B cell (primary cell): Measurements from ENCODE around the gene CLIP4. TPM values are rescaled to one million over a fixed set of nuclear protein-coding genes. Genes with fewer than 3 reads are reported as not detected.

Experiments
- ATAC-seq: fragments of 200-7000 bp; cut with Tn5 transposase; one replicate; pipeline ENCODE4 v1.10.0; 2021; ENCODE audit warnings: low read depth, mild to moderate bottlenecking, moderate number of reproducible peaks, moderate library complexity
- CTCF ChIA-PET: fragments of 350-600 bp; sonication (Branson Sonifier 250); formaldehyde crosslinking; loops from one replicate; lab custom pipeline; 2021; ENCODE audit warnings: antibody characterized with exemption, inconsistent platforms; lab: Charles Lee
- POLR2A ChIA-PET: fragments of 350-600 bp; sonication (Branson Sonifier 250); formaldehyde crosslinking; loops from one replicate; lab custom pipeline; 2021; ENCODE audit warnings: antibody characterized with exemption; lab: Charles Lee
- DNase-seq: peaks from one replicate; pipeline ENCODE4 v3.0.0; 2013
- H2AFZ ChIP-seq: 2 replicates; pipeline ENCODE4 v1.6.1; 2012; ENCODE audit warnings: mild to moderate bottlenecking, low read depth, low read length; ENCODE audit not compliant: insufficient read depth, poor library complexity, severe bottlenecking
- H3K27ac ChIP-seq, 2 donors: 1 replicate in 1 of 2; 2 replicates in 1 of 2; pipeline ENCODE4 v1.5.1; 2012 to 2013; ENCODE audit warnings: low read length in 2 of 2, mild to moderate bottlenecking in 2 of 2, moderate library complexity in 1 of 2
- H3K27me3 ChIP-seq, 4 experiments: fragments of 200-600 bp in 1 of 4; sonication (generic) in 1 of 4; replicated peaks in 1 of 4; 1 replicate in 2 of 4; 2 replicates in 2 of 4; pipeline versions ENCODE4 v1.6.1 to v1.7.0; 2013 to 2016; ENCODE audit warnings: low read length in 3 of 4, mild to moderate bottlenecking in 2 of 4, mixed read lengths in 1 of 4, moderate library complexity in 1 of 4; ENCODE audit not compliant: insufficient read depth in 4 of 4, control insufficient read depth in 3 of 4; ENCODE audit errors: control extremely low read depth in 1 of 4
- H3K36me3 ChIP-seq, 2 experiments: replicated peaks in 1 of 2; 1 replicate in 1 of 2; 2 replicates in 1 of 2; pipeline versions ENCODE4 v1.6.1 to v1.7.1; 2013; ENCODE audit warnings: low read length in 1 of 2; ENCODE audit not compliant: insufficient read depth in 2 of 2, control insufficient read depth in 1 of 2; ENCODE audit errors: control extremely low read depth in 1 of 2, extremely low read depth in 1 of 2
- H3K4me1 ChIP-seq, 2 donors: fragments of 200-600 bp in 1 of 2; sonication (generic) in 1 of 2; 1 replicate in 1 of 2; 2 replicates in 1 of 2; pipeline versions ENCODE4 v1.5.1 to v1.6.1; 2013 to 2017; ENCODE audit warnings: low read length in 2 of 2; ENCODE audit not compliant: control insufficient read depth in 2 of 2, insufficient read depth in 2 of 2
- H3K4me2 ChIP-seq: replicated peaks from 2 replicates; pipeline ENCODE3; 2012; ENCODE audit warnings: mild to moderate bottlenecking, low read depth, low read length; ENCODE audit not compliant: poor library complexity, severe bottlenecking
- H3K4me3 ChIP-seq, 5 experiments: fragments of 200-600 bp in 1 of 5; sonication (generic) in 1 of 5; 1 replicate in 3 of 5; 2 replicates in 2 of 5; pipeline versions ENCODE4 v1.5.1 to v1.7.0; 2011 to 2016; ENCODE audit warnings: low read length in 4 of 5, mild to moderate bottlenecking in 4 of 5, low read depth in 2 of 5, control low read depth in 1 of 5, moderate library complexity in 1 of 5; ENCODE audit not compliant: insufficient read depth in 1 of 5; ENCODE audit errors: control extremely low read depth in 1 of 5, extremely low read depth in 1 of 5
- H3K79me2 ChIP-seq: fragments of 200-600 bp; sonication (generic); one replicate; pipeline ENCODE4 v1.6.0; 2016; ENCODE audit warnings: low read length; ENCODE audit not compliant: control insufficient read depth, insufficient read depth
- H3K9ac ChIP-seq: fragments of 200-600 bp; sonication (generic); 2 replicates; pipeline ENCODE4 v1.6.1; 2017; ENCODE audit warnings: mild to moderate bottlenecking, low read length, moderate library complexity
- H3K9me3 ChIP-seq, 3 donors: one replicate each; pipeline versions ENCODE4 v1.6.1 to v1.7.1; 2013; ENCODE audit warnings: low read length in 2 of 3; ENCODE audit not compliant: control insufficient read depth in 2 of 3, insufficient read depth in 1 of 3; ENCODE audit errors: control extremely low read depth in 1 of 3
- H4K20me1 ChIP-seq: 2 replicates; pipeline ENCODE4 v1.6.0; 2012; ENCODE audit warnings: mild to moderate bottlenecking, low read length; ENCODE audit not compliant: insufficient read depth, control insufficient read depth, poor library complexity, severe bottlenecking
- H3K27ac Mint-ChIP-seq: one replicate; pipeline ENCODE4 v1.8.0; 2021; ENCODE audit warnings: mixed read lengths
- H3K27me3 Mint-ChIP-seq: one replicate; pipeline ENCODE4 v1.8.0; 2021; ENCODE audit warnings: mixed read lengths
- H3K4me1 Mint-ChIP-seq: one replicate; pipeline ENCODE4 v1.8.0; 2021; ENCODE audit warnings: mixed read lengths
- H3K4me3 Mint-ChIP-seq: one replicate; pipeline ENCODE4 v1.8.0; 2021; ENCODE audit warnings: mixed read lengths
- H3K9me3 Mint-ChIP-seq: one replicate; pipeline ENCODE4 v1.8.0; 2022; ENCODE audit warnings: mixed read lengths; ENCODE audit not compliant: insufficient read depth
- CTCF ChIP-seq: fragments of 200-600 bp; IDR thresholded peaks from one replicate; pipeline ENCODE4 v1.8.0; 2022; ENCODE audit warnings: antibody characterized with exemption, mild to moderate bottlenecking
- EZH2 ChIP-seq: IDR thresholded peaks from 2 replicates; pipeline ENCODE4 v1.6.1; 2012; ENCODE audit warnings: borderline replicate concordance, low read depth, mild to moderate bottlenecking, moderate library complexity, low read length; ENCODE audit not compliant: insufficient read depth, poor library complexity, severe bottlenecking
- WGBS: methylation state at CpG from one replicate; pipeline ENCODE4 v1.1.5; 2013; ENCODE audit warnings: missing lambda C conversion rate; ENCODE audit not compliant: insufficient coverage; 5-methylcytosine and 5-hydroxymethylcytosine counted together
- intact Hi-C: fragments of 100-400 bp; cut with micrococcal nuclease; formaldehyde crosslinking; loops from one replicate; pipeline ENCODE4 v1.10.0; 2022
- polyA plus RNA-seq: library from polyadenylated mRNA; depleted of rRNA; stranded (reverse); fragments of >200 nt; gene quantifications from 2 replicates; pipeline ENCODE4 v1.2.3, GENCODE V29; 2012
- total RNA-seq, 2 donors: library from RNA; stranded (reverse); fragments of 120-200 nt in 1 of 2; gene quantifications; 1 replicate in 1 of 2; 2 replicates in 1 of 2; pipeline versions ENCODE4 v1.2.3 to v1.2.4, GENCODE V29; 2013 to 2022

CLIP4 gene
- total and polyA plus RNA-seq, 2 donors (not counting 1 experiment from before 2014, with no cell fraction given): 4.0 to 20.8 TPM

GRCh38 chr2:29072971-29073725 lies 42.1 kb upstream of the CLIP4 start:
- no peak overlapping the region for H3K4me3 Mint-ChIP-seq
- DNase-seq (no peak), ATAC-seq (no peak)
- 91% methylated on average over 12 of the region's 12 CpGs for WGBS
- Histone ChIP-seq H3K79me2 (no peaks in the 10 kb centered on the region), H4K20me1 (no peaks in the 10 kb centered on the region), H3K9ac (no peak overlapping the region), H2AFZ (no peak overlapping the region), H3K27me3 (no peaks in the 10 kb centered on the region), H3K4me1 (no peaks in the 10 kb centered on the region), H3K27ac (no peak overlapping the region), H3K9me3 (no peaks in the 10 kb centered on the region), H3K36me3 (no peaks in the 10 kb centered on the region), H3K4me2 (no peak overlapping the region), H3K4me3 (no peak overlapping the region)
- H3K27me3 Mint-ChIP-seq: peaks cover 6% of the 10 kb centered on the region
- H3K4me1 Mint-ChIP-seq: no peaks in the 10 kb centered on the region
- TF ChIP-seq EZH2: no peak
- no peak for TF ChIP-seq CTCF
- POLR2A ChIA-PET: no interaction called here
- intact Hi-C loops: no loop called here
- no peak overlapping the region for H3K27ac Mint-ChIP-seq
- no peaks in the 10 kb centered on the region for H3K9me3 Mint-ChIP-seq
- CTCF ChIA-PET: interaction anchor here (0.5 kb wide), 1 partner anchor 38 kb away, joined by 3 read pairs; no protein-coding TSS in a partner anchor

- intact Hi-C loops: no loop called here
- TF ChIP-seq CTCF: no peak
- TF ChIP-seq EZH2: no peak
- no peak overlapping the region for H2AFZ ChIP-seq
- ATAC-seq (no peak), DNase-seq (no peak)
- H4K20me1 ChIP-seq: no peaks in the 10 kb centered on the region
- H3K27me3 Mint-ChIP-seq: peaks cover 6% of the 10 kb centered on the region
- no peaks in the 10 kb centered on the region for H3K4me1 Mint-ChIP-seq
- 33% methylated on average over 2 of the region's 4 CpGs for WGBS
- H3K9me3 Mint-ChIP-seq: no peaks in the 10 kb centered on the region
- no peaks in the 10 kb centered on the region for H3K27me3 ChIP-seq
- CTCF ChIA-PET: interaction anchor here (0.5 kb wide), 1 partner anchor 39 kb away, joined by 3 read pairs; no protein-coding TSS in a partner anchor
- no peak overlapping the region for H3K4me2 ChIP-seq
- H3K9me3 ChIP-seq: no peaks in the 10 kb centered on the region
- POLR2A ChIA-PET: no interaction called here
- H3K4me3 ChIP-seq: no peak overlapping the region
- H3K9ac ChIP-seq: no peak overlapping the region
- H3K27ac ChIP-seq: no peak overlapping the region
- H3K79me2 ChIP-seq: no peaks in the 10 kb centered on the region
- H3K27ac Mint-ChIP-seq: no peak overlapping the region
- no peaks in the 10 kb centered on the region for H3K36me3 ChIP-seq
- H3K4me3 Mint-ChIP-seq: no peak overlapping the region
- H3K4me1 ChIP-seq: no peaks in the 10 kb centered on the region
These were observed 41.3 kb upstream of the CLIP4 start for GRCh38 chr2:29073933-29074332.
